Measurements from ENCODE around the gene NKX2-2. TPM values are rescaled to one million over a fixed set of nuclear protein-coding genes. Genes with fewer than 3 reads are reported as not detected.

NKX2-2 gene
- total and polyA plus RNA-seq, 2 donors (not counting 3 experiments of a cell fraction or from before 2014, with no cell fraction given): not detected

- Histone ChIP-seq H3K9ac (replicated peaks; ENCODE audit: extremely low read depth, insufficient read depth, low read length) (no peak overlapping the region), H3K9me1 (replicated peaks; ENCODE audit: control insufficient read depth, extremely low read depth, insufficient read depth, low read length) (no peaks in the 10 kb centered on the region), H3K4me1 (ENCODE audit: control insufficient read depth, extremely low read depth, insufficient read depth, low read length) (no peaks in the 10 kb centered on the region), H3K27me3 (ENCODE audit: control insufficient read depth in 2 of 2, insufficient read depth in 2 of 2, low read length in 2 of 2) (peaks cover 6 to 9% of the 10 kb centered on the region in 2 experiments), H4K20me1 (replicated peaks; ENCODE audit: control insufficient read depth, extremely low read depth, insufficient read depth, low read length) (no peaks in the 10 kb centered on the region), H3K4me3 (replicated peaks in 1 of 3; ENCODE audit: insufficient read depth in 1 of 3, low read depth in 1 of 3, low read length in 3 of 3) (no peak overlapping the region), H3K27ac (ENCODE audit: insufficient read depth, low read depth, low read length) (no peak overlapping the region), H3K9me3 (replicated peaks; ENCODE audit: control insufficient read depth, insufficient read depth, low read length) (no peaks in the 10 kb centered on the region), H3K36me3 (ENCODE audit: control insufficient read depth in 2 of 2, extremely low read depth in 1 of 2, insufficient read depth in 2 of 2, low read length in 2 of 2) (no peaks in the 10 kb centered on the region), H2AFZ (ENCODE audit: low read depth, low read length) (no peak overlapping the region), H3K4me2 (ENCODE audit: insufficient read depth, low read length) (no peak overlapping the region), H3K79me2 (ENCODE audit: control insufficient read depth, insufficient read depth, low read length) (no peaks in the 10 kb centered on the region)
- BruUV-seq (replicated peaks): no TSS peak
- ChIA-PET POLR2A (no interaction called here), CTCF (interaction anchor here (1.6 to 12.0 kb wide), 2 partner anchors 262 to 642 kb away, joined by 4 to 443 read pairs; no protein-coding TSS in a partner anchor)
- intact Hi-C loops (cut with micrococcal nuclease) (no loop called here), dilution Hi-C loops (cut with MboI; ENCODE audit: extremely low pct_ligation_motif_present, low sequenced_read_pairs) (no loop called here)
- FAIRE-seq: no peak
- DNase-seq (ENCODE audit: low read depth, low spot score): no peak
- TF ChIP-seq CTCF (IDR thresholded peaks at IDR 0.05; ENCODE audit: extremely low read depth in 1 of 2, insufficient read depth in 1 of 2, low read depth in 1 of 2, low read length in 2 of 2): no peak
- TF ChIP-seq POLR2AphosphoS5 (IDR thresholded peaks at IDR 0.05; ENCODE audit: insufficient read depth, low read depth, low read length): no peak
- no peak for TF ChIP-seq MYC (IDR thresholded peaks at IDR 0.05; ENCODE audit: low read depth, low read length)
- TF ChIP-seq FOS (IDR thresholded peaks at IDR 0.05; ENCODE audit: borderline replicate concordance, insufficient read depth, low read length): no peak
- no peak for TF ChIP-seq JUN (IDR thresholded peaks at IDR 0.05; ENCODE audit: borderline replicate concordance, insufficient read depth, insufficient read length, low read depth)
- TF ChIP-seq POLR2A (IDR thresholded peaks at IDR 0.05; ENCODE audit: low read depth, low read length): no peak
- no peak for TF ChIP-seq GATA2 (IDR thresholded peaks at IDR 0.05; ENCODE audit: insufficient read depth, insufficient read length, low read depth, low read length)
- no peak for TF ChIP-seq MAX (IDR thresholded peaks at IDR 0.05; ENCODE audit: insufficient read depth, insufficient read length)
- TF ChIP-seq EZH2 (IDR thresholded peaks at IDR 0.05; ENCODE audit: borderline replicate concordance, low read depth, low read length, severe bottlenecking): no peak
These were observed 13.3 kb downstream of the NKX2-2 start for GRCh38 chr20:21500599-21500998.
